GM12801 (cell line): ENCODE data around the gene SHE.
A peak's percentile ranks its signal among the peaks of the same experiment; 100 is the strongest.

Experiments used
- CTCF ChIP-seq: IDR thresholded peaks from one replicate; pipeline ENCODE4 v1.5.1; 2011; ENCODE audit warnings: control low read depth; ENCODE audit not compliant: insufficient read length; ENCODE audit errors: extremely low read depth

The SHE gene

GRCh38 chr1:154485106-154485505 lies 17.1 kb downstream of the SHE start:
- TF ChIP-seq CTCF, result no peak

DNA sequence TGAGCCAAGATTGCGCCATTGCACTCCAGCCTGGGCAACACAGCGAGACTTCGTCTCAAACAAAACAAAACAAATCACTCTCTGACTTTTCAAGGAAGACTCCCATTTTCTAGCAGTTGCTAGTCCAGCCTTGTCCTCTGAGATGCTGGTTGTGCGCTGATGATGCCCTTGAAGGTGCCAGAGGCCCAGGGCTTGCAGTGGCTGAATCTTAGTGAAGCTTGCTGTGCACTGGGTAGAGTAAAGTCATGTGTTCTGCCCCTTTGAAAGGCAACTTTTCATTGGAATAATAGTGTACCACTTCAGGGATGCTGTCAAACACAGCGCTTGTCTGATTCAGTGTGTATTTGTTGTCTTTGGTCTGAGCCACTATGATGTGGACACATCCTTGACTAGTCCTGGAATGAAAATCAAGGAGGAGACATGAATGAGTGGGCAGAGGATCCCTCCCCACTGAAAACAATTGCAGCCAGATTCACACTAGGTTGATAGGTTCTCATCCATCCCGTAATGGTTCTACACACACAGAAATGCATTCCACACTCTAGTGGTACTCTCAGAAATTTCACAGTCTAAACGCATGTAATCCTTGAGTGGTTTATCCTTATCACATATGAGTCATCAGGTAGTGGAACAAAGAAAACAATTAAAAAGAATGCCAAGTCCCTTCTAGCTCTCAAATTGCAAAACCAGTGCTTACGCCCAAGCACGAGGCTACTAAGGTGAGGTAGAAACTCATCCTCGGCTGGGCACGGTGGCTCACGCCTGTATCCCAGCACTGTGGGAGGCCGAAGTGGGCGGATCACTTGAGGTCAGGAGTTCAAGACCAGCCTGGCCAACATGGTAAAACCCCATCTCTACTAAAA lies 18.0 kb downstream of the SHE start:
- TF ChIP-seq CTCF, result no peak

GRCh38 chr1:154481053-154481452 lies 21.2 kb downstream of the SHE start:
- TF ChIP-seq CTCF, result no peak

- TF ChIP-seq CTCF, result peak; percentile 89
These were observed 22.3 kb downstream of the SHE start for GRCh38 chr1:154479764-154480421.

DNA sequence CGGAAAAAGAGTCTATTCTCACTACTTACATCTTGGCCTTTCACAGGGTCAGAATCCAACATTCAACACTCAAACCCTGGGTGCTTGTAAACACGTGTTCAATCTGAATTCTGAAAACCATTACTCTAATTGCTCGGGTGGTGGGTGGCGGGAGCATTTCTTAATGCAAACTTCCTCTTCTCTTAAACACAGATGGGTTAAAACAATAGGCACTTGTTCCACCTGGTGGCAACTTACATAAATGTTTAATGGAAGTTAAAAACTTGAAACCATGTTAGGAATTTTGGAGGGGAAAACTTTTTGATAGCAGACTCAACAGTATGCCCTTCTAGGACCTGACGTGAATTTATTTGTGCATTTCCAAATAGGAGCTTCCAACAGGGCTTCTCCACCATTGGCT lies 23.6 kb downstream of the SHE start:
- no peak for TF ChIP-seq CTCF

GRCh38 chr1:154478013-154478412 lies 24.2 kb downstream of the SHE start:
- TF ChIP-seq CTCF, result no peak

GRCh38 chr1:154476791-154477190 lies 25.4 kb downstream of the SHE start:
- no peak for TF ChIP-seq CTCF
